Activated CD8-positive, alpha-beta memory T cell treated with anti-CD3 and anti-CD28 coated beads for 1 hour (primary cell): ENCODE results near the gene TPRA1.

Experiments
- DNase-seq, 2 donors: peaks; one replicate each; pipeline ENCODE4 v3.0.0-alpha.2; 2020; ENCODE audit warnings: low read depth in 1 of 2; ENCODE audit errors: extremely low read depth in 1 of 2

Gene TPRA1

DNA sequence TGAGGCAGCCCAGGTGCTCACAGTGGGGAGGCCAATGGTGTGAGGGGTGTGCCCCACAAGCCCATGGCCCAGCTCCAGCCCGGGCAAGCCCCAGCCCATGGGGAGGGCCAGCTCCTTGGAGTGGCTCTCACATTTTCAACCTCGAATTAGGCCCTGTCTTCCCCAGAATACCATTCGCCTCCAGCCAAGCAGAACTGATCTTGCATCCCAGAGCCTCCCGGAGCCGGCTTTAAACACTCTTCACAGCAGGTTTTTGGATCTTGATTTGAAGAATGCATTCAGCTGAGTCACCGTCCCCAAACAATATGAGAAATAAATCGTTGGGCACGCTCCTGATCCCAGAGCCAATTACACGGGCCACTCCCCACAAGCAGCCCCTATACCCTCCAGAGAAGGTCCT is 23.7 kb downstream of the TPRA1 start:
- DNase-seq = no peak

DNA sequence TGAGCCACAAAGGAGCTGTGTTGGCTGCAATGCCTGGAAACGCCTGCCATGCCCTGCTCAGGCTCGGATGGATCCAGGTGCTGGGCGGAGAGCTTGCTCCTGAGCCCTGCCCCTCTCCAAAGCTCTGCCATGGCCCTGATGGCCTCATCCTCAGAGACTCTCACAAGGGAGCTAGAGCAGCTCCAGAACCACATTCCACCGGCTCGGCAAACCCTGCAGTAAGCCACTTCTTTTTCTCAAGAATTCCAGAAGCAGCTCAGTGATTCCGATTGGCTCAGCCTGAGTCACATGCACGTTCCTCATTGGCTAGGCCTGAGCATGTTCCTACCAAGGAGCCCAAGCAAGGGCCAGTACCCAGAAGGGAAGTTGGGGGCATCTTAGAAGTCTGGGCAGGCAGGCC is 24.8 kb downstream of the TPRA1 start:
- no peak for DNase-seq

DNA sequence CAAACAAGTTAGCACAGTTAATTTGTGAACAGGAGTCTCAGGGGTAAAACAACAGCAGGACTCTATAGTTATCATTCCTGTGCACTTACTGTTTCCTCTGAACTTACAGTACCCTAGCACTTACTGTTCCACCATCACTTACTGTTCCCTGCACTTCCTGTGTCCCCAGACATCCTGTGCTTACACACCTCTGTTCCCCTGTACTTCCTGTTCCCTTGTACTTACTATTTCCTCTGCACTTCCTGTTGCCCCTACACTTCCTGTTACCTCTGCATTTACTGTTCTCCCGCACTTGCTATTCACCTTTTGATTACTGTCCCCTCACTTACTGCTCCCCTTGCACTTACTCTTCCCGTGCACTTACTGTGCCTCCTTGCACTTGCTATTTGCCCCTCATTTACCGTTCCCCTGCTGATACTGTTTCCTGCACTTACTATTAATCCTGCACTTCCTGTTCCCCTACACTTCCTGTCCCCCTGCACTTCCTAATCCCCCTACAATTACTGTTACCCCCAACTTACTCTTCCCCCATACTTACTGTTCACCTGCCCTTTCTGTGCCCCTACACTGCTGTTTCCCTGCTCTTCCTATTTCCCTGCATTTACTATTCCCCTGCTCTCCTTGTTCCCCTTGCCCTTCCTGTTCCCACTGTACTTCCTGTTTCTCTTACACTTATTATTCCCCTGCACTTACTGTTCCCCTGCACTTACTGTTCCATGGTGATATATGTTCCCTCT is 30.3 kb downstream of the TPRA1 start:
- no peak for DNase-seq

DNA sequence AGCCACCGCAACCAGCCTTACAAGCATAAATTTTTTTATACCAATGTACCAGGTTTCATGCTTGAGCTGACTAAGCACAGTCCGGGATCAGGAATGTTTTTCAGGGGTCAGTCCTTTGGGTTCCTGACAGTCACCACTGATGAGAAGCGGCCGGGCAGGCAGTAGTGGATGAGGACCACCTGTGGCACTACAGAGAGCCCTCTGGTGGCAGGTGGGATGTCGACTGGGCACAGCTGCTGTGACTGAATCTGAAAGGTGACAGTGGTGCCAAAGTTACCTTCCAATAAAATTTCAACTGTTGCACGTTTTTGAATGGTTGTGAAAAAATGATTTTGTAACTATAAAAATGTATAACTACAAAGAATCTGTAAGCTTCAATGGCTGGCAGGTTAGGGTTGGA is 34.0 kb downstream of the TPRA1 start:
- no peak for DNase-seq

DNA sequence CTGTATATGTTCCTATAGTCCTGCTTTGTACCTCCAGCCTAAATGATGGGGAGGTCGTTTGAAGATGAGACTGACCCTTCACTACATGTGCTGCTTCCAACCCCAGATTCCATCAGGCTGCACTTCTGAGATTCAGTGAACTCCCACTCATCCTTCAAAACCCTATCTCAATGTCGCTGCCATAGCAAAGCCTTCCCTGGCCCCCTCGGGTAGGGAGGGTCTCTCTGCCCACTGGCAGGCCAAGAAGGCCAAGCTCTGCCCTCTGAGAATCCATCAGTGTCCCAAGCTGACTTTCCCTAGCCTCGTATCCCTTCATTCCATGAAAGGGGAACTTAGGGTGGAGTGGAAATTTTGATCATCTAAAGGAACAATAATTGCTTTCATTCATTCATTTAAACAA is 35.4 kb downstream of the TPRA1 start:
- no peak for DNase-seq

DNA sequence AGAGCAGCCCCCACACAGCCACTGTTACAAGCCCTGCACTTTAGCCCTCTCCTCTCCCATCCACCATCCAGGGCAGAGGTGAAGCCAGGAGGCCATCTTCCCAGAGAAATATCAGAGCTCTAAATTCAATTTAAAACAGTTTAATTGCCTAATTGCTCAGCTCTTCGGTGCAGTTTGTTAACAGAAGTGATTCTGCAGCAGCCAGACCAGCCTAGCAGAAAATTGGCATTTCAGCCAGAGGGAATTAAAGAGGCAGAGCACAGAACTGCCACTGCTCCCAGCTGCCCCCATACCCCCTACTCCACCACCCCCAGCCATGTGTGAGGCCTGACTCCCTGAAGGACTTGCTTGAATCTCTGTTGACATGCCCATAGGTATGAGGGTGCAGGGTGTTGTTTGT is 38.5 kb downstream of the TPRA1 start:
- DNase-seq = no peak

DNA sequence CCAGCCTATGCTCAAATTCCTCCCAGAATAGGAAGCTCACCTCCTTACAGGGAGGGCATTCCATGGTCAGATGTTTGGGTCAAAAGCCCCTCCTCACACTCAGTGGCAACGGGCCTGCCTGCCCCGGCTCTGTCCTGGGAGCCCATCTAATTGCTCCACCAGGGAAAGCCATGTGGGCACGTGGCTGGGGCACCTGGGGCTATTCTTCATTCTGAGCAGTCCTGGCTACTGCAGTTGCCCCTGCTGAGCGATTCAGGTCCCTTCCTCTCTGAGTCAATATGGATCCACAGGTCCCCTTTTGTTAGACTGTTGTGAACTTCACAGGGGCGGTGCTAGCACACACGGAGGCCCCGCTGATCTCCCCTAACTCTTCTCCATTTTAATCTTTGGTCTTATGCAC is 39.4 kb downstream of the TPRA1 start:
- no peak for DNase-seq

DNA sequence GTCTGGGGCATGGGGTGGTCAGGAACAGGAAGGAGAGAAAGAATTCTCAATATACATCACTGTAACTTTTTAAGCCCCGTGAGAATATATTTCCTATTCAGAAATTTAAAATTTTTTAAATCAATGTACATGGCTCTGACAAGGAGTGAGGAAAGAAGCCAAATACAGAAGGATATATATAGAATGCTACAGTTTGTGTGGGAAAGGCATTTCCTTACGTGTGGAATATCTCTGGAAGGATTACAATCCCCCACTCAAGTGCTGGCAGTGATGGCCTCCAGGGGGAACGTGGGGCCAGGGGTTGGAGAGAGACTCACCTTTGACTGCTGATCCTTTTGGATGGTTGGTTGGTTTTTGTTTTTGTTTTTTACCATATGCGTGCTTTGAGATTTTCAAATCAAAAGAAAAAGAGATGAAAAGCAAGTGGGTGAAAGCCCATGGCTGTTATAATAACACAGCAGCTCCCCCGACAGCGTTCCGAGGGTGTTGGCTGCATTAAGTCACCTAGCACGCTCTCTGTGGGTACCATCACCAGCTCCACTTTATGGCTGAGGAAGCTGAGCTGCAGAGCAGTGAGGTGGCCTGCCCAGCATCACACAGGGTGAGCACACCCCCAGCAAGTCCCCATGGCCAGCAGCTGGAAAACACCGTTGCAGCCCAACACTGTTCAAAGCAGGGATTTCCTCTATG is 39.9 kb downstream of the TPRA1 start:
- no peak for DNase-seq

DNA sequence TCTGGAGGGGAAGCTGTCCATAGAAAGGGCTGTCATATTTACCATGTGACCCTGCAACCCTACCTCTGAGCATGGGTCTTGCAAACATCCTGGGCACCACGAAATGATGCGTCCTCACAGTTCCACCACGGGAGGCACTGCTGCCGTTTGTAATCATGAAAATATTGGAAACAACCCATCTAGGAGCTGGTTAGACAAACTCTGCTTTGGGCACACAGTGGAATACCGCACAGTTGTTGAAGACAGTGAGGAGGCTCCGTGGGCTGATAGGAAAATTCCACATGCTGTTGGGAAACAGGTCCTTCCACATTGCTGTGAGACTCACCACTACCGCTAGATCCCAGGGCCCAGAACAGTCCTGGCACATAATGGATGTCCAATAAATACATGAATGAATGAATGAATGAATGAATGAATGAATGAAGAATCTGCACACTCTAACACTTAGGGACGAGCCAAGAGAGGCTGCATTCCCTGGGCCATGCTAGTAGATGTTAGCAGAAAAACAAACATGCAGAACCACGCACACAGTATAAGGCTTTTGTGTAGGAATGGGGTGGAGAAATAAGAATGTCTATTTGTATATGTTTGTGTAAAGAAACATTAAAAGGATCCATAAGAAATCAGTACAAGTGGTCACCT is 40.6 kb downstream of the TPRA1 start:
- no peak for DNase-seq

DNA sequence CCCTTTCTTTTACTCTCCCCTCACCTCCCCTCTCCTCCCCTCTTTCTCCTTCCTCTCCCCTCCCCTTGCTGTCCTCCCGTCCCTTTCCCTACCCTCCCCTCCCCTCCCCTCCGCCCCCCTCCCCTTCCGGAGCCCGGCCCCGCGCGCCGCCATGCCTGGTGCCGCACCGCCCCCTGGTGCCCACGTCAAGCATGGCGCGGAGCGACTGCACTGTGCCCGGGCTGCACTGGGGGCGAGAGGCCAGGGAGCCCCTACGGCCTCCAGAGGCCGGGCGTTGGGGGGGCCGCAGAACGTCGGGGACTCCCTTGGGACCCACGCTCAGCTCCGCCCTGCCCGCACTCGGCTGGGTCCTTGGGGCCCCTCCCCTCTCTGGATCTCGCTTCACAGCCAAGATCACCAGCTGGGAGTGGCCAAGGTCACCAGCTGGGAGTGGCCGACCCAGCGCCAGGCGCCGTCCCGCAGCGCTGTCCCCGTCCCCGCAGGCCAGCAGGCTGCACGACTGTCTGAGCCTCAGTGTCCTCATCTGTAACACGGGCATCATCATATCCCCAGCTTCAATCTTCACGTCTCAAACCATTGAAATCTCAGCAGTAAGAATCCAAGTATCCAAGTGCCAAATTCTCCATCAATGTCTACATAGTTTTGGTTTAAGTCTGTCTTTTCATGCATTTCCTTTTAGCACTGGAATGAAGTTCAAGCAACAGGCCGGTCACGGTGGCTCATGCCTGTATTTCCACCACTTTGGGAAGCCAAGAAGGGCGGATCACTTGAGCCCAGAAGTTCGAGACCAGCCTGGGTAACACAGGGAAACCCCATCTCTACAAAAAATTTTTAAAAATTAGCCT is 42.5 kb downstream of the TPRA1 start:
- DNase-seq = peak; percentile 42 to 70

DNA sequence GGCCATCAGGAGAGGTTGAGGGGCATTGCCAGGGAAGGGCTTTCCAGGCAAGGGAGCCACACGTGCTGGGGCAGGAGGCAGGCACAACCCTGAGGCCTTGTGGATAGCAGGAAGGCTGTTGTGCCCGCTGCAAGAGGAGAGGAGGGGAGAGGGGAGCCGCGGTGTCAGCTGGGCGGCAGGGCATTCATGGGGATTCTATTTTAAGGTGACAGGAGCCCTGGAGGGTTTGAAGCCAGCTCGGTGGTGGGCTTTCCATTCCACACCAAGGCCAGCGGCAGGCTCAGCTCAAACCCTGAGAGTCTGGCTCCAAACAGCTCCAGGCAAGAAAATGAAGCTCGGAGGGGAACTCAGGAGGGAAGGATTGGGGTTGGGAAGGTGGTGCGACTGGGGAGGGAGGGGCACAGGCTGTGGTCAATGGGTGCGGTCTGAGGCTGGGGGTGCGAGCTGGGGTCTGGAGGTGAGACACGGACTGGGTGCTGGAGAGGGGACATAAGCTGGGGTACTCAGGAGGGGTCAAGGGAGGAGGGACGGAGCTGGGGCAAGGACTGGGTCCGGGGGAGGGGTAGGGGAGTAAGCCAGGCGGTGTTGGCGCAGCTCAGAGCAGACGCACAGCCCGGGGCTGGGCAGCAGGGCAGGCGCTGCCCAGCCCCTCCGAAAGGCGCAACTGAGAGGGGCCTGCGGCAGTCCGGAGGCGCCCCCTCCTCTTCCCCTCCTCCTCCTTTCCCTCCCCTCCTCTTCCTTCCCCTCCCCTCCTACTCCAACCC is 43.4 kb downstream of the TPRA1 start:
- DNase-seq = no peak

DNA sequence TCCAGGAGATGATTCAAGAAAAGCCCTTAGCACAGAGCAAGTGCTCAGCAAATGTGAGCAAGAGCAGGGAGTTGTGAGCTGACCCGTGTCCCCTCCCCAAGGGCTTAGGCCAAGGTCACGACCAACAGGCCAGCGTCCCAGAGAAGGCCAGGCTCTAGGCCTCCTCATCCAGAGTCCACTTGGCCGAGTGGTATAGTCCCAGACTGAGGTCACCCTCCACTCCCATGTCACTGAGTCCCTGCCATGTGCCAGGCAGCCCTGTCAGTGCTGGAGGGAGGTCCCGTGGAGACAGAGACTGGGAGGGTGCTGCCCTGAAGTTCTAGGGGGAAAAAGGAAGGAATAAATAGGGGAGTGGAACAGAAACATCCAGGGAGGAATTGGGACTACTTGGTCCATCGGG is 44.0 kb downstream of the TPRA1 start:
- no peak for DNase-seq

DNA sequence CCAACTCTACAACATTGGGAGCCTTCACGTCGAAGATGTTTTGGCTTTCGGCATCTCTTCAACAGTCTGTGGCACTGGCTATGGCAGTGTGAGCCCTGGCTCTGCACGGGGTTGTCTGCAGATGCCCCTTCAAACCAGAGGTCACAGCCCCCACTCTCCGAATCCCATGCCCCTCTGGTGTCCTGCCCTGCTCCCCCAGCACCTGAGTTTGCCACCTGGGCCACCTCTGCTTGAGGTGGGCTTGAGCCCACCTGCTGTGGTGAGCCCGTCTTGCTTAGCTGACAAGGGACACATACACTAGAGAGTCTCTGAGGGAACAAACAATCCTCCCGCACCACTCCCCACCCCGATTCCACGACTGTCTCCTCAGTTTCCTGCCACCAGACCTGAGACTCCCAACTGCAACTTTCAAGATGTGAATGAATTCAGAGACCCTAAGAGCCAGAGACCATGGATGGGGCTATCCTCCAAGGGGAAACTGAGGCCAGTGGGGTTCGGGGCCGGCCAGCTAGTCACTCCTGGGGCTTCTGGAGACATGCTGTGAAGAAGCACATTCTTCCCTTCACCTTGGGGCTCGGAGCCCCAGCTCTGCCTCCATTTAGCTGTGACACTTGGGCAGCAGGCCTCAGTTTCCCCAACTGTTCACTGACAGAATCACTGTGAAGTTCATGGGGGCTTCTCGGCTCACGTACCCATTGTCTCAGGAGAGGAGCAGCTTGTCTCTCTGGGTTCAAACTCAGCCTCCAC is 44.6 kb downstream of the TPRA1 start:
- DNase-seq = no peak

DNA sequence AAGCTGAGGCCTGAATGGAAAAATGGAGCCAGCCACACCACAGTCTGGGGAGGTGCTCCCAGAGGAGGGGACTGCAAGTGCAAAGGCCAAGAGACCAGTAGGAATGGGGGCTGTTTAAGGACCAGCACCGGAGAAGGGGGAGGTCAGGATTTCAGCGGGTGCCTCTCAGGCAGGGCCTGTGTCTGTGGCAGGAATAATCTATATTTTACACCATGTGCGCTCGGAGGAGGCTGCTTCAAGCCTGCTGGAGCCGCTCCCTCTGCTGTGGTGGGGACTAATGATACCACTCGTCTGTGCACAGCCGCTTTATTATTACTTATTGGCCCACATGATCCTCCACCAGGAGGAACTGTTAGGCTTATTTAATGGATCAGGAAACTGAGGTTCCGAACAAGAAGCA is 45.3 kb downstream of the TPRA1 start:
- no peak for DNase-seq

DNA sequence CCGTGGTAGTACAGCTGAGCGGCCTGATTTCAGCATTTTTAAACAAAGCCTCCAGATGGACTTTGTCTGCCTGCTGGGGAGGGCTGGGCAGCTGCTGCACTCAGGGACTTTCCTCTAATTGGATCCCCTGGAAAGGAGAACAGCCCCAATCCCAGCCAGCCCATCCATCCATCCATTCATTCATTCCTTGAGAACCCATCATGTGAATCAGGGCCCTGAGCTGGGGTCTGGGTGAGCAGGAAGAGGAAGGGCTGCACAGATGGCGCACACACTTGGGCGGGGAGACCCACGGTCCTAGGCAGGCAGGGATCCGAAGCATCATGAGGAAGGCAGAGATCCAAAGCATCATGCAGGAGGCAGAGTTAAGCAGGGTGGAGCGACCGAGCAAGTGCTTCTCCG is 45.7 kb downstream of the TPRA1 start:
- no peak for DNase-seq

DNA sequence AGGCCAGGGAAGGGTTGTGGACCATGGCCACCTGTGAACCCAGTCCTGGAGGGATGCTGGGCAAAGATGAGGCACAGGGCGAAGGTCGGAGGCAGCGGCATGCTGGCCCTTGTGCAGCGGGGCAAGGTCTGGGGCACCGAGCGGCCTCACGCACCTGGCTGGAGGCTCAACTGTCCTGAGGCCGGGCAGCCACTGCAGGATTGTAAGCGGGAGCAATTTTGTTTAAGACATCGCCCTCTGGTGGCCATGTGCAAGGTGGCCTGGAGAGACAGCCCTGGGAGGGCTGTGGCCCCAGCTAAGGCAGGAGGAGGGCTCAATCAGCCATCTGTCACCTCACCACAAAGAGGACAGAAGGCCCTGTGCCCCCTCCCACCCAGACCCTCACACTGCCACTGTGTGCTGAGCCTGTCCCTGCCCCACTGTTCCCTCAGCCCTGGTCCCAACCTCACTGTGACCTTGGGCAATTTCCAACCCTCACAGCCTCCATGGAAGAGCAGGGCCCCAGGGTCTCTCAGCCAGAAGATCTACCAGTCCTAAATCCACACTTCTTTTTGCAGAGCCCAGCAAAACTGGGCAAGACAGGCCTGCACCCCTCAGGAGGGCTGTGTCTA is 46.2 kb downstream of the TPRA1 start:
- DNase-seq = peak; percentile 25 to 48

DNA sequence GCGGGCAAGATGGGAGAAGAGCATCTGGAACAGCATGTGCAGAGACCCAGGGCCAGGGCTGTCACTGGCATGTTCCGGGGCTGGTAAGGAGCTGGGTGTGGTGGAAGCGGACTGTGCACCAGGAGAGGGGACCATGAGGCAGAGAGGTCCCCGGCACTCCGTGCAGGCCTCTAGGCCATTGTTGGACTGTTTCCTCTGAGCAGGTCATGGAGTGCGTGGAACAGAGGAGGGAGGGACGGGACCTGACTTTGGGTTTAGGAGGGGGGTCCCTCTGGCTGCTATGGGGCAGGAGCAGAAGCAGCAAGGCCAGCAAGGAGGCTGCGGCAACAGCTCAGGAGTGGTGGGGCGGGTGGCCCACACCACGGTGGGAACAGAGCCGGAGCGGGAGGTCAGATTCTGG is 47.1 kb downstream of the TPRA1 start:
- no peak for DNase-seq

DNA sequence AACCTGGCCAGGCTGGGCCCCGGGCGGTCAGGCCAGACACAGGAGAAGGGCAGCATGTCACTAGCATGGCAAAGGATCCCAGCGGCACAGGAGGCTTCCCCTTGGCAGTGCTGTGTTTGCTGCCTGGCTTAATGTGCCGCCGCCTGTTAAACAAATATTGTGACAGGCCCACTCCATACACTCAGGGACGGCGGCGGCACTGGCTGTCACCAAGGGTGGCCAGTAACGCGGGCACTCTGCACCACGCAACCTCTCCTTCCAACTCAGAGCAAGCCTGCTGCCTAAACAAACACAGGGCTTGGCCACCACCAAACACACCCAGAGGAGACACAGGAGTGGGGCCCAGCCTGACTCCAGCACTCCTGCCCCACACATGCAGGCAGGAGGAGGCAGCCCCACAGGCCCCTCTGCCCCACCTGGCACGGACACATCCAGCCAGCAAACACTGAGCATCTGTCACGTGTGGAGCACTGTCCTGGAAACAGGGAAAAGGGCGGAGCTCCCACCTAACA is 48.0 kb downstream of the TPRA1 start:
- no peak for DNase-seq

DNA sequence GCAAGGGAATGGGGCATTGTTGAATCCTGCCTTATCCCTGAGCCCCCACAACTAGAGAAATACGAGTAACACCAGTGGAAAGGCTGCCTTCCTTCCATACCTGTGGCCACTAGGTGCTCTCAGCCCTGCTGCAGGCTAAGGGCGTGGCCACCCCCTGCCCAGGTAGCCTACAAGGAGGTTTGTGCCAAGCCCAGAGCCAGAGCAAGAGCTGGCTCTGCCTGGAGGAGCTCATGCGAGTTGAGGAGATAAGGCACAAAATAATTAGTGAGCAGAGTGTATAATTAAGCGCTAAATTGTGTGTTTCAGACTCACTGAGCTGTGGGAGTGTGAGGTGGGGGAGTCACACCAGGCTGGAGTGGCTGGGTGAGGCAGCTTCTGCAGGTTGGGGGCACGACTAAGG is 49.2 kb downstream of the TPRA1 start:
- DNase-seq = no peak
